IPS-18a (cell line): ENCODE measurements around the gene PRKG1.
A peak's percentile ranks its signal among the peaks of the same experiment; 100 is the strongest.

ENCODE experiments used
- H3K27ac ChIP-seq: one replicate; pipeline ENCODE4 v1.5.1; 2013; ENCODE audit warnings: low read length
- H3K27me3 ChIP-seq: one replicate; pipeline ENCODE4 v1.6.1; 2013; ENCODE audit warnings: mild to moderate bottlenecking, low read length; ENCODE audit not compliant: control insufficient read depth, insufficient read depth
- H3K36me3 ChIP-seq: one replicate; pipeline ENCODE4 v1.6.1; 2013; ENCODE audit warnings: low read depth, low read length; ENCODE audit not compliant: control insufficient read depth
- H3K4me1 ChIP-seq: one replicate; pipeline ENCODE4 v1.6.1; 2013; ENCODE audit warnings: low read depth, low read length; ENCODE audit not compliant: control insufficient read depth
- H3K4me3 ChIP-seq: one replicate; pipeline ENCODE4 v1.5.1; 2013; ENCODE audit warnings: low read length
- H3K9ac ChIP-seq: one replicate; pipeline ENCODE4 v1.6.1; 2013; ENCODE audit warnings: mild to moderate bottlenecking, low read length, moderate library complexity
- H3K9me3 ChIP-seq: one replicate; pipeline ENCODE4 v1.6.1; 2013; ENCODE audit warnings: low read depth, low read length; ENCODE audit not compliant: control insufficient read depth

PRKG1 gene

GRCh38 chr10:51077507-51077906, 3.2 kb downstream of the PRKG1 start:
- Histone ChIP-seq H3K4me1 (peaks cover 58% of the 10 kb centered on the region), H3K9me3 (no peaks in the 10 kb centered on the region), H3K4me3 (no peak overlapping the region), H3K36me3 (no peaks in the 10 kb centered on the region), H3K27me3 (peaks cover 22% of the 10 kb centered on the region), H3K9ac (no peak overlapping the region), H3K27ac (no peak overlapping the region)

GRCh38 chr10:51079331-51079730, 5.0 kb downstream of the PRKG1 start:
- no peak overlapping the region for H3K9ac ChIP-seq
- peaks cover 69% of the 10 kb centered on the region for H3K4me1 ChIP-seq
- no peaks in the 10 kb centered on the region for H3K36me3 ChIP-seq
- no peaks in the 10 kb centered on the region for H3K9me3 ChIP-seq
- peaks cover 15% of the 10 kb centered on the region for H3K27me3 ChIP-seq
- peak overlapping the region; percentile 35 for H3K27ac ChIP-seq
- peak overlapping the region; percentile 36 for H3K4me3 ChIP-seq

GRCh38 chr10:51079766-51080165, 5.5 kb downstream of the PRKG1 start:
- peak overlapping the region; percentile 57 for H3K27ac ChIP-seq
- no peaks in the 10 kb centered on the region for H3K9me3 ChIP-seq
- H3K4me3 ChIP-seq: peak overlapping the region; percentile 36
- peaks cover 69% of the 10 kb centered on the region for H3K4me1 ChIP-seq
- peaks cover 15% of the 10 kb centered on the region for H3K27me3 ChIP-seq
- no peak overlapping the region for H3K9ac ChIP-seq
- no peaks in the 10 kb centered on the region for H3K36me3 ChIP-seq

GRCh38 chr10:51080311-51081006, 6.2 kb downstream of the PRKG1 start:
- Histone ChIP-seq H3K9me3 (no peaks in the 10 kb centered on the region), H3K27ac (peak overlapping the region; percentile 57), H3K4me1 (peaks cover 66% of the 10 kb centered on the region), H3K9ac (no peak overlapping the region), H3K27me3 (peaks cover 9% of the 10 kb centered on the region), H3K4me3 (peak overlapping the region; percentile 36), H3K36me3 (no peaks in the 10 kb centered on the region)

- Histone ChIP-seq H3K4me3 (peak overlapping the region; percentile 36), H3K9me3 (no peaks in the 10 kb centered on the region), H3K9ac (no peak overlapping the region), H3K4me1 (peaks cover 47% of the 10 kb centered on the region), H3K36me3 (no peaks in the 10 kb centered on the region), H3K27me3 (no peaks in the 10 kb centered on the region), H3K27ac (no peak overlapping the region)
Observed at GRCh38 chr10:51082857-51083256, 8.6 kb downstream of the PRKG1 start.

- H3K4me3 ChIP-seq: peak overlapping the region; percentile 36
- no peaks in the 10 kb centered on the region for H3K9me3 ChIP-seq
- no peaks in the 10 kb centered on the region for H3K27me3 ChIP-seq
- peaks cover 45% of the 10 kb centered on the region for H3K4me1 ChIP-seq
- H3K36me3 ChIP-seq: no peaks in the 10 kb centered on the region
- no peak overlapping the region for H3K27ac ChIP-seq
- no peak overlapping the region for H3K9ac ChIP-seq
Observed at GRCh38 chr10:51083356-51083853, 9.1 kb downstream of the PRKG1 start.

- Histone ChIP-seq H3K36me3 (no peaks in the 10 kb centered on the region), H3K4me1 (peaks cover 32% of the 10 kb centered on the region), H3K27ac (no peak overlapping the region), H3K27me3 (no peaks in the 10 kb centered on the region), H3K9ac (no peak overlapping the region), H3K9me3 (no peaks in the 10 kb centered on the region), H3K4me3 (no peak overlapping the region)
Observed at GRCh38 chr10:51085204-51085603, 10.9 kb downstream of the PRKG1 start.

- no peak overlapping the region for H3K4me3 ChIP-seq
- H3K9ac ChIP-seq: no peak overlapping the region
- H3K4me1 ChIP-seq: peaks cover 21% of the 10 kb centered on the region
- H3K27ac ChIP-seq: no peak overlapping the region
- H3K36me3 ChIP-seq: no peaks in the 10 kb centered on the region
- no peaks in the 10 kb centered on the region for H3K9me3 ChIP-seq
- no peaks in the 10 kb centered on the region for H3K27me3 ChIP-seq
Observed at GRCh38 chr10:51086710-51087109, 12.4 kb downstream of the PRKG1 start.

GRCh38 chr10:51087114-51087513, 12.8 kb downstream of the PRKG1 start:
- Histone ChIP-seq H3K27me3 (no peaks in the 10 kb centered on the region), H3K4me1 (peaks cover 21% of the 10 kb centered on the region), H3K9ac (no peak overlapping the region), H3K36me3 (no peaks in the 10 kb centered on the region), H3K4me3 (no peak overlapping the region), H3K9me3 (no peaks in the 10 kb centered on the region), H3K27ac (no peak overlapping the region)

- Histone ChIP-seq H3K4me1 (no peaks in the 10 kb centered on the region), H3K9me3 (no peaks in the 10 kb centered on the region), H3K36me3 (no peaks in the 10 kb centered on the region), H3K4me3 (no peak overlapping the region), H3K9ac (no peak overlapping the region), H3K27ac (no peak overlapping the region), H3K27me3 (no peaks in the 10 kb centered on the region)
Observed at GRCh38 chr10:51090190-51090589, 15.9 kb downstream of the PRKG1 start.

- Histone ChIP-seq H3K9ac (no peak overlapping the region), H3K4me3 (no peak overlapping the region), H3K4me1 (no peaks in the 10 kb centered on the region), H3K36me3 (no peaks in the 10 kb centered on the region), H3K27ac (no peak overlapping the region), H3K27me3 (no peaks in the 10 kb centered on the region), H3K9me3 (no peaks in the 10 kb centered on the region)
Observed at GRCh38 chr10:51092402-51092801, 18.1 kb downstream of the PRKG1 start.

GRCh38 chr10:51095444-51095843, 21.2 kb downstream of the PRKG1 start:
- Histone ChIP-seq H3K27ac (no peak overlapping the region), H3K4me3 (no peak overlapping the region), H3K27me3 (no peaks in the 10 kb centered on the region), H3K9me3 (no peaks in the 10 kb centered on the region), H3K9ac (no peak overlapping the region), H3K36me3 (no peaks in the 10 kb centered on the region), H3K4me1 (no peaks in the 10 kb centered on the region)
